GM21825 (cell line): ENCODE data around the gene RIGI.
"Not testable (repeated sequence)": the region's sequence is repeated elsewhere in the genome, so short reads cannot be mapped to it uniquely, and the experiment has no call there.

Source experiments
- ATAC-seq: cut with Tn5 transposase; IDR thresholded peaks from one replicate; pipeline ENCODE4 v1.9.1; 2021; ENCODE audit warnings: mild to moderate bottlenecking, moderate library complexity; ENCODE audit not compliant: unreplicated experiment

RIGI gene

DNA sequence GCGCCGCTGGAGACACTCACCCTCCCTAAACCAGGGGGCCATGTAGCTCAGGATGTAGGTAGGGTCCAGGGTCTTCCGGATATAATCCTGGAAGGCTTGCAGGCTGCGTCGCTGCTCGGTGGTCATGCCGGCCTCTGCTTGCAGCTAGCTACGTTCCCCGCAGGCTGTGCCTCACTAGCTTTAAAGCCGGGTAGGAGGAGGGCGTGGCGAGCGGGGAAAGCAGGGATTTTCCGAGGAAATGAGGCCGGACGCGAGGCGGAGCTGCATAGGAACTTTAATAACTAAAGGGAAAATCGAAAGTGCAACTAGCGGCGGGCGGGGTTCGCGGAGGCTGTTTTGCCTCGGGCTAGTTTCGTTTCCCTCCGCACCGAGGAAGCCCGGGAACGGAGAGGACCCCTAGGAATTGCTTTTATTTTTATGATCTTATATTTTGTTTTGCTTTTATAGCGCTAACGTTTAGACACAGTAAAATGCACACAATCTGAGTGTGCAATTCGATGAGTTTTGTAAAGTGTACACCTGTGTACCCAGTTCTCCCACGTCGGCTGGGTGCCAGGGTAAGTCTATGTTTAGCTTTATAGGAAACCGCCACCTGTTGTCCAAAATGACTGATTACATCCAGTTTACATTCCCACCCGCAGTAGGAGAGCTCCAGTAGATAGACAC, at the start of gene RIGI:
TSS of gene RIGI (minus strand) at position 156 of the 666 bp plus-strand sequence. CDS start at position 126, 30 bp downstream.
- ATAC-seq: peak; percentile 73

- no peak for ATAC-seq
Measured at GRCh38 chr9:32574858-32575257, 48.9 kb upstream of the RIGI start.

- ATAC-seq: no peak
Measured at GRCh38 chr9:32573821-32574220, 47.8 kb upstream of the RIGI start.

DNA sequence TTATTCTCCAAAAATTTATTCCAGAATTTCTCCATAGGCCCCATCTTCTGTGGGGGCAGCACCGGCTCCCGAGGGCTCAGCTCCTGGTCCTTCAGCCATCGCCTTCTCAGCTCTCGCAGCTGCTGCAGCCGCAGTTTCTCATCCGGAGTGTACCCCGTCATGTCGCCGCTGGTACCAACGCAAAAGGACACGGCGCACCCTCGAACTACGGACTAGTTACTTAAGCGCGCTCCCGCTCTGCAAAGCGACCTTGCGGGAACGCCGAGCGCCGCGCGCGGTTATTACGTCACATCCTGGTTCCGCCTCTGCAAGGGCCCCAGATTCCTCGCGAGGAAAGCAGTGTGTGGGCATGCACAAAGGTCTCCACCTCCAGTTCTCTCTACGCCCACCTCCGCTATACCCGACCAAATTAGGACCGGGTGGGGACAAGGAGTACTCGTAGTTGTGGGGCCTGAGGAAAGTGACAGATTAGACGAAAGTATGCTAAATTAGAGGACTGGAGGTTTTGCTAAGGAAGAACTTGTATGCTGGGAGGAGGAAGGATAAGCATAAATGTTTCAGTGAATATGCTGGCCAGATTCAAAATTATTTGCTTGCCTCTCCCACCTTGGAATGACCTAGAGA, 47.0 kb upstream of the RIGI start, which contains the start of gene NDUFB6:
TSS of gene NDUFB6 (minus strand) at position 260 of the 624 bp plus-strand sequence. CDS start at position 161, 99 bp downstream.
- peak; percentile 89 for ATAC-seq

- peak; percentile 92 for ATAC-seq
Measured at GRCh38 chr9:32571969-32572899, 46.2 kb upstream of the RIGI start.

DNA sequence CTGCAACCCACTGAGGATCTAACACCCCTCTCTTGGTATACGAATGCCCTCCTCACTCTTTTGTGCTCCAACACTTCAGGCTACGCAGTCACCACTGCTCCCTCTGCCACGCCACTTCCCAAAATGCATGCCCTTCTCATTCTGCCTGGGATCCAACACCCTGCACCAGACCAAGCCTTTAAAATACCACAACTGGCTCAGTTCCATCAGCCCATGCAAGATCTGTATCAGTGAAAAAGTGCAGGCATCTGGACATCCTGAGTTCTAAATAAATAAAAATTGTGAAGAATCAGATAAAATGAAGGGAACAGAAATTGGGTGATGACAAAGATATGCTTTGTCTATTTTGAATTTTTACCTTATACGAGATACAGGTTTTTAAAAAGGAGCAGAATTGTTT, 44.3 kb upstream of the RIGI start:
- no peak for ATAC-seq

- no peak for ATAC-seq
Measured at GRCh38 chr9:32566770-32567169, 40.8 kb upstream of the RIGI start.

DNA sequence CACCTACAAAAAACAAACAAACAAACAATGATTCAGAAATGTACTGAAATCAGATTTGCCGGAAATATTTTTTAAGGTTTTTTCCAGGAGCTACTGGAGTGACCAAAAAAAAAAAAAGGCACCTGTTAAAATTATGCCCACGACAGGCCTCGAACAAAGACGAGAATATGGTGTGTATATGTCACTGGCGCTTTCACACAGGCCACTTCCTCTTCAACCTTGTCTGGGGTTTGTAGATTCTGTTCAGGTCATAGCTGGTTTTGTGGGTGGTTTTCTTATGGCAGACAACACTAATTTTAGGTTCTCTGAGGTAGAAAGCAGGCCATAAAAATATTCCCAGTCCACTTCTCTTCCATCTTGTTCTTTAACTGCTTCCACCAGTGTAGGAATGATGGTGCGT, 40.0 kb upstream of the RIGI start:
- no peak for ATAC-seq

DNA sequence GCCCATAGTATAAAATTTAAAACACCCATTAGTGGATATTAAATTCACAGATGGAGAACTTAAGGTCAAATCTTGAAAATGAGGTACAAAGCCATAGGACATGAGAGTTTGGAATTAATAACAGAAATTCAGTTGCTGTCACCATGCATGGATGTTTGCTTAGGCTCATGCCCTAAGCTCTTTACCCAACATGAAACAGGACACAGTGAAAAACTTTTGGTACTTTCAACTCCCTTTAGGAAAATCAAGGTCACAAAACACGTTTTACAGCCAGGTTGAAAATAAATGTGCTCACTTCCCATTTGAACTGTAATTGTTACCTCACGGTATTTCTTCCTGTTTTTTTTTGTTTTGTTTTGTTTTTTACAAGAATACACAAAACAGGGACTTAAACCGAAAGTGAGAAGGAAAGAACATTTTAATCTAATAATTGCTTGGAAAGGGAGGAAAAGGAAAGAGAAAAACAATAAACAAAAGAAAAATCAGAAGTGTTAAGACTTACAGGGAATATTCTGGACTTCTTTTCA, 32.5 kb upstream of the RIGI start:
- ATAC-seq: no peak

DNA sequence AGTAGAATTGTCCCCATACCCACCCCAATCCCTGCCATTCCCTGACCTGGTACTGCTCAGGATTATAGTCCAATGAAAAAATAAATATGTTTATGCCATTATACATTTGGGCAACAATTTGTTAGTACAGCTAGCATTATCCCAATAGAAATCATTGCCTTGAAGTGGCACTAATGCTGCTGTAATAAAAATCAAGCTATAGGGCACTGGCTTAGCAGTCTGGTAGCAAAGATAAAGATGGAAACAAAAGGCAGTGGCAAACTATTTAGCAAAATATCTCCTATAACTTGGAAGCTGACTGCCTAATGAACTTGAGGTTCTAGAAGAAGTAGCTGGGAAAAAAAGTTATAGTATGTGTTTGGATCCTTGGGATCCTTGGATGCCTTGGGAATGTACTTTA, 28.6 kb upstream of the RIGI start:
- no peak for ATAC-seq

- ATAC-seq: no peak
Measured at GRCh38 chr9:32554107-32554506, 28.1 kb upstream of the RIGI start.

GRCh38 chr9:32552172-32552872, 26.3 kb upstream of the RIGI start, which contains the start of the genes SMIM27 and TOPORS:
Gene SMIM27, plus strand, starts transcription at chr9:32552327. Its CDS starts 108 bp downstream, at chr9:32552435.
Gene TOPORS, minus strand, starts transcription at chr9:32552586. Its CDS starts 150 bp downstream, at chr9:32552436.
- ATAC-seq: peak; percentile 72

- peak; percentile 6 for ATAC-seq
Measured at GRCh38 chr9:32551276-32552051, 25.5 kb upstream of the RIGI start.

GRCh38 chr9:32550562-32551275, 24.7 kb upstream of the RIGI start:
- ATAC-seq: peak; percentile 66

GRCh38 chr9:32550150-32550561, 24.2 kb upstream of the RIGI start:
- ATAC-seq: no peak

- not testable (repeated sequence) for ATAC-seq
Measured at GRCh38 chr9:32548213-32548612, 22.2 kb upstream of the RIGI start.

GRCh38 chr9:32545884-32546283, 19.9 kb upstream of the RIGI start:
- ATAC-seq: no peak

- ATAC-seq: no peak
Measured at GRCh38 chr9:32543047-32543446, 17.1 kb upstream of the RIGI start.

DNA sequence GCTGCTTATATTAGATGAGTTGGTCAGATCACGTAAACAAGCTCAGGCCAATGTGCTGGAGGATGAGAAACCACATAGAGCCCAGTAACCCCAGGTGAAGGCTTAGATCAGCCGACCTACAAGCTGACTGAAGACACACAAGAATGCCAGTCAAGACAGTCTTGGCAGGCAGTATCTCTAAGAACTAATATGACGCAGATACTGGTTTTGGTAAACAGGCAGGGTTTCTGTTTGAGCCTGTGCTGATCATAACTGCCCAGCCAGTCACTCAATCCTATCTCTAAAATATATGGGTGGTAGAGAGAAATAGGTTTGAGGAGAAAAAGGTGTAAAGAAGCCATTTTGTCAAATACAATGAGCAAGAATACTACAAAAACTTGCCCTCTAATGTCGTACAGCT, 7.8 kb upstream of the RIGI start:
- no peak for ATAC-seq
